GM10248 (cell line): ENCODE measurements around the gene MMD2.

ENCODE experiments used
- CTCF ChIA-PET: fragments of 300-600 bp; sonication (Branson Sonifier 250); formaldehyde crosslinking; extraction: SDS; loops from one replicate; lab custom pipeline; 2021; ENCODE audit warnings: antibody characterized with exemption; lab: Yijun Ruan, JAX
- POLR2A ChIA-PET: fragments of 350-650 bp; sonication (Branson Sonifier 250); formaldehyde crosslinking; extraction: SDS; loops from one replicate; lab custom pipeline; 2020; ENCODE audit warnings: antibody characterized with exemption; lab: Yijun Ruan, JAX
- DNase-seq: peaks from one replicate; pipeline ENCODE4 v3.0.0; 2012; ENCODE audit errors: extremely low spot score
- TF ChIP-seq, protein P1 (sequence below): IDR thresholded peaks from 2 replicates; pipeline ENCODE4 v1.5.1; 2012; ENCODE audit warnings: mild to moderate bottlenecking, low read depth; ENCODE audit errors: extremely low read depth, missing control alignments, control extremely low read depth

MMD2 gene

DNA sequence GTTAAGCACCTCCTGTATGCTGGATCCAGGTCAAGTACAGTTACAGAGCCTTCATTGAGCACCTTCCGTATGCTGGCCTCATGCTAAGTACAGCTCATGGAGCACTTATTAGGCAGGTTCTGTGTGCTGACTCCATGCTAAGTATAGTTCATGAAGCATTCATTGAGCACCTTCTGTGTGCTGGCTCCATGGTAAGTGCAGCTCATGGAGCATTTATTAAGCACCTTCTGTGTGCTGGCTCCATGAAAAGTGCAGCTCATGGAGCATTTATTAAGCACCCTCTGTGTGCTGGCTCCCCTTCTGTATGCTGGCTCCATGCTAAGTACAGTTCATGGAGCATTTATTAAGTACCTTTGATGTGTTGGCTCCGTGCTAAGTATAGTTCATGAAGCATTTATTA, 30.5 kb downstream of the MMD2 start:
- POLR2A ChIA-PET: no interaction called here
- TF ChIP-seq, protein P1, sequence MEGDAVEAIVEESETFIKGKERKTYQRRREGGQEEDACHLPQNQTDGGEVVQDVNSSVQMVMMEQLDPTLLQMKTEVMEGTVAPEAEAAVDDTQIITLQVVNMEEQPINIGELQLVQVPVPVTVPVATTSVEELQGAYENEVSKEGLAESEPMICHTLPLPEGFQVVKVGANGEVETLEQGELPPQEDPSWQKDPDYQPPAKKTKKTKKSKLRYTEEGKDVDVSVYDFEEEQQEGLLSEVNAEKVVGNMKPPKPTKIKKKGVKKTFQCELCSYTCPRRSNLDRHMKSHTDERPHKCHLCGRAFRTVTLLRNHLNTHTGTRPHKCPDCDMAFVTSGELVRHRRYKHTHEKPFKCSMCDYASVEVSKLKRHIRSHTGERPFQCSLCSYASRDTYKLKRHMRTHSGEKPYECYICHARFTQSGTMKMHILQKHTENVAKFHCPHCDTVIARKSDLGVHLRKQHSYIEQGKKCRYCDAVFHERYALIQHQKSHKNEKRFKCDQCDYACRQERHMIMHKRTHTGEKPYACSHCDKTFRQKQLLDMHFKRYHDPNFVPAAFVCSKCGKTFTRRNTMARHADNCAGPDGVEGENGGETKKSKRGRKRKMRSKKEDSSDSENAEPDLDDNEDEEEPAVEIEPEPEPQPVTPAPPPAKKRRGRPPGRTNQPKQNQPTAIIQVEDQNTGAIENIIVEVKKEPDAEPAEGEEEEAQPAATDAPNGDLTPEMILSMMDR: no peak
- no peak for DNase-seq
- CTCF ChIA-PET: interaction anchor here (1.3 kb wide), 1 partner anchor 15 kb away, joined by 3 read pairs; no protein-coding TSS in a partner anchor

DNA sequence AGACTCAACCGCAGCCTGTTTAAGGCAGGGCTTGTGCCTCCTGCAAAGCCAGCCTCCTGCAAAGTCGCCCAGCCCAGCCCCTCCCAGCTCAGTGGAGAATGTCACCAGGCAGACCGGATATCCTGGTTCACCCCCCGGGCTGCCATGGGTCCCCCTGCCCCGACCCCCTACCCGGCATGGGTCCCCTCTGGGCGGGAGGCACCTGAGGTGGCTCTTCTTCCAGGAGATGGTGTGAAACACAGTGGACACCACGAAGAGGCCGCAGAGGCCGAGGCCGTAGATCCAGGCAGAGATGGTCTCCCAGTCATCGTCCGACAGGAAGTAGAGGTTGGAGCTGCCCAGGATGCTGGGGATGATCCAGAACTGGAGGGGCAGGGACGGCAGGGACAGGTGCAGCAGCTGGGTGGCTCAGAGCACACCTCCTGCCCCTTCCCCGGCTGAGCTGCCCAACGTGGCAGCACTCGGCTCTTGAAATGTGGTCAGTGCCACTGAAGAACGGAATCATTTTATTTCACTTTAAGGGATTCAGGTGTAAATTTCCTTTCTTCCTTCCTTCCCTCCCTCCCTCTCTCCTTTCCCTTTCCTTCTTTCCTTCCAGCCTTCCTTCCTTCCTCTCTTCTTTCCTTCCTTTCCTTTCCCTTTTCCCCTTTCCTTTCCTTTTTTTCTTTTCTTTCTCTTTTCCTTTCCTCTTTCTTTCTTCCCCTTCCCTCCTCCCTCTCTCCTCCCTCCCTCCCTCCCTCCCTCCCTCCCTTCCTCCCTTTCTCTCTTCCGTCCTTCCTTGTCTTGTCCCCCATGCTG, 38.8 kb downstream of the MMD2 start:
- CTCF ChIA-PET: no interaction called here
- DNase-seq: no peak
- TF ChIP-seq, protein P1: no peak
- POLR2A ChIA-PET: no interaction called here

DNA sequence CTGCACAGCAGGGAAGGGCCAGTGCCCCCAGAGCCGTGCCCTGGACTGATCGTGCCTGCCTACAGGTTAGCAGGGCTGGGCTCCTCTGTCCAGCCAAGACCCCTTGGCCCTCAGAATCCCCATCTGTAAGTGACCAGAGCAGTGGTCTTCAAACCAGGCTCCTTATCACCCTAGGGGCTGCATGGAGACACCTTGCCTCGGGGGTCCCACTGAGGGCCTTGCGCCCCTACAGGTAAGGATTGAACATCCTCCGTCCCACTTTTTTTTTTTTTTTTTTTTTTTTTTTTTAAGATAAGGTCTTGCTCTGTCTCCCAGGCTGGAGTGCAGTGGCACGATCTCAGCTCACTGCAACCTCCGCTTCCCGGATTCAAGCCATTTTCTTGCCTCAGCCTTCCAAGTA, 42.9 kb downstream of the MMD2 start:
- no peak for DNase-seq
- ChIA-PET CTCF (interaction anchor here (1.7 kb wide), 1 partner anchor 58 kb away, joined by 4 read pairs; no protein-coding TSS in a partner anchor), POLR2A (no interaction called here)
- TF ChIP-seq, protein P1: no peak

DNA sequence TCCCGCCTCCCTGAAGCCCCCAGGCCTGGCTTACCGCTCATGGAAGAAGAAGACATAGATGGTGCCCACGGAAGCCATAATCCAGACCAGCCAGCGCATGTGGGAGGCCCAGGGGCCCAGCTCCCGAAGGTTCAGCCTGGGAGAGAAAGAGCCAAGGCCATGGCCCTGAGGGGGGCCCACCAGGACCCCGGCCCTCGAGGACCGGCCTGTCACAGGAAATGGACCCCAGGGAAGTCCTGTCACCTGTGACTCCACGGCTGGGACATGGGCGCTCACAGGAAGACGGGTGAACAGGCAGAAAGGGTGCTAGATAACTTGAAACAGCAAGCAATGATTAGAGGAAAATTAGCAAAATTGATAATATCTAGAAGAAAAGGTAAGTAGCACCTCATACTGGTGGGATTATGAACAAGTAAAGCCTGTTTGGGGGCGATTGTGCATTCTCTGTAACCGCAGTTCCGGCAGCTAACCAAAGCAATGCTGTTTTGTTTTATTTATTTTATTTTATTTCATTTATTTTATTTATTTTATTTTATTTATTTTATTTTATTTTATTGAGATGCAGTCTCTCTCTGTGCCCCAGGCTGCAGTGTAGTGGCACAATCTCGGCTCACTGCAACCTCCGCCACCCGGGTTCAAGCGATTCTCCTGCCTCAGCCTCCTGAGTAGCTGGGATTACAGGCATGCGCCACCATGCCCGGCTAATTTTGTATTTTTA, 47.7 kb downstream of the MMD2 start:
- DNase-seq: no peak
- TF ChIP-seq, protein P1: no peak
- CTCF ChIA-PET: interaction anchor here (1.2 to 1.3 kb wide), 2 partner anchors 11 to 21 kb away, joined by 3 read pairs; no protein-coding TSS in a partner anchor
- POLR2A ChIA-PET: no interaction called here

DNA sequence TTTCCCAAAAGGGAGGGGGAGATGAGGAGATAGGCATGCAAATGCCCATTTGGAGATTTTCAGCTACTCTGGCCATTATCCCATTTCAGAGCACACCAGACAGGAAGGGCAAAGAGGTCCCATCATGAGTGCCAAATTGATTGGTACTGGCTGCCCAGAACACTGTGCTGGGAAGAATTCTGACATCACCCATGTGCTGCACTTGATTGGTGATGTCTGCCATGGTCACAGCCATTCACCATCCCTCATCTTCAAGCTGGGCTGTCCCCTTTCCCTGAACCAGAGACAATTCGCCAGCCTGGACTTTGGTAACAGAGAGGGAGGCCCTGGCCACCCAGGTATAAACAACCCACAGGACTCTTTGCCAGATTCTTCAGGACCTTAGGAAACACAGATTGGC, 52.3 kb downstream of the MMD2 start:
- DNase-seq: no peak
- TF ChIP-seq, protein P1: no peak
- ChIA-PET CTCF (no interaction called here), POLR2A (no interaction called here)

DNA sequence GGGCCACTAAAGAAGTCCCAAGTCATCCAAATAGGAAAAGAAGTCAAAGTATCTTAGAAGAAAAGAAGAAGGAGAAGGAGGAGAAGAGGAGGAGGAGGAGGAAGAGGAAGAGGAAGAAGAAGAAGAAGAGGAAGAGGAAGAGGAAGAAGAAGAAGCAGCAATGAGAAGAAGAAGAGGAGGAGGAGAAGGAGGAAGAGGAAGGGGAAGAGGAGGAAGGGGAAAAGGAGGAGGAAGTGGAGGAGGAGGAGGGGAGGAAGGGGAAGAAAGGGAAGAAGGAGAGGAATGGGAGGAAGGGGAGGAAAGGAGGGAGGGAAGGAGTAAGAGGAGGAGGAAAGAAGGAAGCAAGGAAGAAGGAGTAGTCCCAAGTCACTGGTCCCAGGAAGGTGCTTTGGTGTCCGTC, 53.8 kb downstream of the MMD2 start:
- TF ChIP-seq, protein P1: no peak
- no peak for DNase-seq
- ChIA-PET POLR2A (no interaction called here), CTCF (no interaction called here)
